HEK293 (cell line): ENCODE data around the gene CDRT4.
A peak's percentile ranks its signal among the peaks of the same experiment; 100 is the strongest.

Source experiments
- CTCF ChIA-PET: fragments of 350-600 bp; formaldehyde crosslinking; extraction: SDS; loops from one replicate; lab custom pipeline; 2021; ENCODE audit warnings: antibody characterized with exemption; lab: Yijun Ruan, JAX
- POLR2A ChIA-PET: fragments of 300-600 bp; formaldehyde crosslinking; extraction: SDS; loops from one replicate; lab custom pipeline; 2020; ENCODE audit warnings: antibody characterized with exemption, inconsistent platforms; lab: Yijun Ruan, JAX
- H3K27ac ChIP-seq: fragments of 200-500 bp; sonication (Bioruptor generic); 2 replicates; pipeline ENCODE4 v1.5.1; 2014; ENCODE audit warnings: low read depth, low read length, control low read depth, inconsistent platforms; ENCODE audit errors: extremely low read depth
- H3K36me3 ChIP-seq, 2 experiments: fragments of 200-500 bp in 1 of 2; sonication (Bioruptor generic) in 1 of 2; 1 replicate in 1 of 2; 2 replicates in 1 of 2; pipeline ENCODE4 v1.5.1; 2014 to 2017; ENCODE audit warnings: inconsistent platforms in 2 of 2, low read length in 2 of 2; ENCODE audit not compliant: control insufficient read depth in 2 of 2, insufficient read depth in 1 of 2
- H3K4me1 ChIP-seq: fragments of 200-500 bp; sonication (Bioruptor generic); 2 replicates; pipeline ENCODE4 v1.5.1; 2014; ENCODE audit warnings: mild to moderate bottlenecking, low read length, inconsistent platforms; ENCODE audit not compliant: control insufficient read depth, insufficient read depth
- H3K4me3 ChIP-seq: 2 replicates; pipeline ENCODE4 v1.5.1; 2011; ENCODE audit warnings: low read depth, mild to moderate bottlenecking, control low read depth, low read length, moderate library complexity
- H3K9me3 ChIP-seq: fragments of 200-500 bp; sonication (Bioruptor generic); 2 replicates; pipeline ENCODE4 v1.5.1; 2014; ENCODE audit warnings: low read depth, low read length, inconsistent platforms; ENCODE audit not compliant: control insufficient read depth, insufficient read depth
- GLI4 ChIP-seq: fragments of 450-650 bp; formaldehyde crosslinking; IDR thresholded peaks from 2 replicates; pipeline ENCODE4 v1.5.1; 2016; ENCODE audit warnings: missing biosample characterization, missing genetic modification characterization
- KLF8 ChIP-seq: fragments of 450-650 bp; formaldehyde crosslinking; IDR thresholded peaks from 2 replicates; pipeline ENCODE4 v1.5.1; 2016; ENCODE audit warnings: missing biosample characterization, missing genetic modification characterization
- REPIN1 ChIP-seq: fragments of 450-650 bp; formaldehyde crosslinking; IDR thresholded peaks from 2 replicates; pipeline ENCODE4 v1.5.1; 2017; ENCODE audit warnings: missing biosample characterization, missing genetic modification characterization, low read depth
- ZNF112 ChIP-seq: fragments of 450-650 bp; formaldehyde crosslinking; IDR thresholded peaks from 2 replicates; pipeline ENCODE4 v1.5.0; 2017; ENCODE audit warnings: missing biosample characterization, missing genetic modification characterization
- ZNF155 ChIP-seq: fragments of 450-650 bp; formaldehyde crosslinking; IDR thresholded peaks from 2 replicates; pipeline ENCODE4 v1.5.1; 2016; ENCODE audit warnings: missing biosample characterization, missing genetic modification characterization
- ZNF157 ChIP-seq: fragments of 450-650 bp; formaldehyde crosslinking; IDR thresholded peaks from 2 replicates; pipeline ENCODE4 v1.5.1; 2016; ENCODE audit warnings: missing biosample characterization, missing genetic modification characterization
- ZNF16 ChIP-seq: fragments of 450-650 bp; formaldehyde crosslinking; IDR thresholded peaks from 2 replicates; pipeline ENCODE4 v1.5.1; 2016; ENCODE audit warnings: low read depth, missing biosample characterization, missing genetic modification characterization
- ZNF174 ChIP-seq: fragments of 450-650 bp; formaldehyde crosslinking; IDR thresholded peaks from 2 replicates; pipeline ENCODE4 v1.5.0; 2017; ENCODE audit warnings: missing biosample characterization, mild to moderate bottlenecking, missing genetic modification characterization
- ZNF248 ChIP-seq: fragments of 450-650 bp; formaldehyde crosslinking; IDR thresholded peaks from 2 replicates; pipeline ENCODE4 v1.5.1; 2017; ENCODE audit warnings: missing biosample characterization, missing genetic modification characterization
- ZNF362 ChIP-seq: fragments of 450-650 bp; formaldehyde crosslinking; IDR thresholded peaks from 2 replicates; pipeline ENCODE4 v1.5.1; 2016; ENCODE audit warnings: missing biosample characterization, missing genetic modification characterization
- ZNF394 ChIP-seq: fragments of 450-650 bp; formaldehyde crosslinking; IDR thresholded peaks from 2 replicates; pipeline ENCODE4 v1.5.1; 2016; ENCODE audit warnings: missing biosample characterization, missing genetic modification characterization, mild to moderate bottlenecking, moderate library complexity, borderline replicate concordance
- ZNF416 ChIP-seq: fragments of 450-650 bp; formaldehyde crosslinking; IDR thresholded peaks from 2 replicates; pipeline ENCODE4 v1.5.1; 2016; ENCODE audit warnings: missing biosample characterization, missing genetic modification characterization
- ZNF514 ChIP-seq: fragments of 450-650 bp; formaldehyde crosslinking; IDR thresholded peaks from 2 replicates; pipeline ENCODE4 v1.5.1; 2016; ENCODE audit warnings: missing biosample characterization, missing genetic modification characterization
- ZNF580 ChIP-seq: fragments of 450-650 bp; formaldehyde crosslinking; IDR thresholded peaks from 2 replicates; pipeline ENCODE4 v1.5.1; 2016; ENCODE audit warnings: missing biosample characterization, missing genetic modification characterization
- ZNF623 ChIP-seq: fragments of 450-650 bp; formaldehyde crosslinking; IDR thresholded peaks from 2 replicates; pipeline ENCODE4 v1.5.1; 2016; ENCODE audit warnings: missing biosample characterization, missing genetic modification characterization
- ZNF639 ChIP-seq: fragments of 450-650 bp; formaldehyde crosslinking; IDR thresholded peaks from 2 replicates; pipeline ENCODE4 v1.5.1; 2016; ENCODE audit warnings: missing biosample characterization, missing genetic modification characterization
- ZNF677 ChIP-seq: fragments of 450-650 bp; IDR thresholded peaks from 2 replicates; pipeline ENCODE4 v1.5.0; 2018; ENCODE audit warnings: missing biosample characterization, mild to moderate bottlenecking, missing genetic modification characterization, moderate library complexity
- ZNF776 ChIP-seq: fragments of 450-650 bp; formaldehyde crosslinking; IDR thresholded peaks from 2 replicates; pipeline ENCODE4 v1.5.0; 2017; ENCODE audit warnings: missing biosample characterization, missing genetic modification characterization, borderline replicate concordance
- TF ChIP-seq, protein P1 (sequence below): fragments of 450-650 bp; IDR thresholded peaks from 2 replicates; pipeline ENCODE4 v1.5.1; 2018; ENCODE audit warnings: missing biosample characterization, missing genetic modification characterization
- TF ChIP-seq, protein P2 (sequence below): fragments of 450-650 bp; formaldehyde crosslinking; optimal IDR thresholded peaks from 2 replicates; pipeline ENCODE3; 2016; ENCODE audit warnings: missing biosample characterization, mild to moderate bottlenecking, missing genetic modification characterization
- TF ChIP-seq, protein P3 (sequence below): fragments of 450-650 bp; formaldehyde crosslinking; IDR thresholded peaks from 2 replicates; pipeline ENCODE4 v1.5.1; 2016; ENCODE audit warnings: missing biosample characterization, missing genetic modification characterization
- TF ChIP-seq, protein P4 (sequence below): fragments of 450-650 bp; IDR thresholded peaks from 2 replicates; pipeline ENCODE4 v1.5.1; 2018; ENCODE audit warnings: missing biosample characterization, mild to moderate bottlenecking, missing genetic modification characterization

CDRT4 gene

DNA sequence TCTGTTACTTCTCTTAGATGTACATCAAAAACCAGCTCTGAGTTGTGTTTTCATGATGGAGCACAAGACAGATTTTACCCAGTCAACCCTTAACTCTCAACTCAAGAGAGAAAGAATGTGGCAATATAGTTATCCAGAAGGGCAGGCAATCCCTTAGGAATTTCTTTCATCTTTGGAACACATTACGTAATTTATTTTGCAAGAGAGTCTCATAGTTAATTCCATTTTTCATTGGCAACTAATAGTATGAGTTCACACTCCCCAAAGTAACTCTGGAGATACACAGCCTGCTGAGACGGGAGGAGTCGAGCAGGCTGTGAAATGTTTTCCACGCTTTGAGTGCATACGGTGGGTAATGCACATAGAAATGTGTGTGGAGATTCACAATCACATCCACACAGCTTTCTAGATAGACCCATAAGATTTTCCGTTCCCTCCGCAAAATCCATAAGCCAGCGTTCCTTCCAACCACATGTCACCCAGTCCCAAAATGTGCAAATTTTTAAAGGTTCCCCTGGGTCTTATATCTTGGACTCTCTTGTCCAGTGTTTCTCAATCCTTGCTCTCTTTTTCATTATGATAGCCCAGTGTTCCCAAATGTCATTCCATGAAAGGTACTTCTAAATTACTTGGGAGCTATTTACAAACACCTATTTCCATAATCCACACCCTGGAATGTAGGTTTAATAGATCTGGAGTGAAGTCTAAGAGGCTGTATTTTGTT is 8.4 kb upstream of the CDRT4 start (continued):
- TF ChIP-seq, protein P1, sequence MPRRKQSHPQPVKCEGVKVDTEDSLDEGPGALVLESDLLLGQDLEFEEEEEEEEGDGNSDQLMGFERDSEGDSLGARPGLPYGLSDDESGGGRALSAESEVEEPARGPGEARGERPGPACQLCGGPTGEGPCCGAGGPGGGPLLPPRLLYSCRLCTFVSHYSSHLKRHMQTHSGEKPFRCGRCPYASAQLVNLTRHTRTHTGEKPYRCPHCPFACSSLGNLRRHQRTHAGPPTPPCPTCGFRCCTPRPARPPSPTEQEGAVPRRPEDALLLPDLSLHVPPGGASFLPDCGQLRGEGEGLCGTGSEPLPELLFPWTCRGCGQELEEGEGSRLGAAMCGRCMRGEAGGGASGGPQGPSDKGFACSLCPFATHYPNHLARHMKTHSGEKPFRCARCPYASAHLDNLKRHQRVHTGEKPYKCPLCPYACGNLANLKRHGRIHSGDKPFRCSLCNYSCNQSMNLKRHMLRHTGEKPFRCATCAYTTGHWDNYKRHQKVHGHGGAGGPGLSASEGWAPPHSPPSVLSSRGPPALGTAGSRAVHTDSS (tag by site-specific recombination) = no peak
- no peak for TF ChIP-seq ZNF416 (tag by site-specific recombination)
- no peak for TF ChIP-seq ZNF155 (tag by site-specific recombination)
- no peak for TF ChIP-seq ZNF514 (tag by site-specific recombination)
- no peak for TF ChIP-seq ZNF112 (tag by site-specific recombination)
- TF ChIP-seq, all 188 proteins: peak for 0

GRCh38 chr17:15472891-15473290 is 5.5 kb upstream of the CDRT4 start:
- no peaks in the 10 kb centered on the region for H3K9me3 ChIP-seq
- TF ChIP-seq, protein P2, sequence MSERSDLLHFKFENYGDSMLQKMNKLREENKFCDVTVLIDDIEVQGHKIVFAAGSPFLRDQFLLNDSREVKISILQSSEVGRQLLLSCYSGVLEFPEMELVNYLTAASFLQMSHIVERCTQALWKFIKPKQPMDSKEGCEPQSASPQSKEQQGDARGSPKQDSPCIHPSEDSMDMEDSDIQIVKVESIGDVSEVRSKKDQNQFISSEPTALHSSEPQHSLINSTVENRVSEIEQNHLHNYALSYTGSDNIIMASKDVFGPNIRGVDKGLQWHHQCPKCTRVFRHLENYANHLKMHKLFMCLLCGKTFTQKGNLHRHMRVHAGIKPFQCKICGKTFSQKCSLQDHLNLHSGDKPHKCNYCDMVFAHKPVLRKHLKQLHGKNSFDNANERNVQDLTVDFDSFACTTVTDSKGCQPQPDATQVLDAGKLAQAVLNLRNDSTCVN (tag by site-specific recombination) = no peak
- TF ChIP-seq ZNF157 (tag by site-specific recombination) (no peak), REPIN1 (tag by site-specific recombination) (no peak), ZNF394 (tag by site-specific recombination) (no peak), ZNF580 (tag by site-specific recombination) (no peak)
- TF ChIP-seq, protein P3, sequence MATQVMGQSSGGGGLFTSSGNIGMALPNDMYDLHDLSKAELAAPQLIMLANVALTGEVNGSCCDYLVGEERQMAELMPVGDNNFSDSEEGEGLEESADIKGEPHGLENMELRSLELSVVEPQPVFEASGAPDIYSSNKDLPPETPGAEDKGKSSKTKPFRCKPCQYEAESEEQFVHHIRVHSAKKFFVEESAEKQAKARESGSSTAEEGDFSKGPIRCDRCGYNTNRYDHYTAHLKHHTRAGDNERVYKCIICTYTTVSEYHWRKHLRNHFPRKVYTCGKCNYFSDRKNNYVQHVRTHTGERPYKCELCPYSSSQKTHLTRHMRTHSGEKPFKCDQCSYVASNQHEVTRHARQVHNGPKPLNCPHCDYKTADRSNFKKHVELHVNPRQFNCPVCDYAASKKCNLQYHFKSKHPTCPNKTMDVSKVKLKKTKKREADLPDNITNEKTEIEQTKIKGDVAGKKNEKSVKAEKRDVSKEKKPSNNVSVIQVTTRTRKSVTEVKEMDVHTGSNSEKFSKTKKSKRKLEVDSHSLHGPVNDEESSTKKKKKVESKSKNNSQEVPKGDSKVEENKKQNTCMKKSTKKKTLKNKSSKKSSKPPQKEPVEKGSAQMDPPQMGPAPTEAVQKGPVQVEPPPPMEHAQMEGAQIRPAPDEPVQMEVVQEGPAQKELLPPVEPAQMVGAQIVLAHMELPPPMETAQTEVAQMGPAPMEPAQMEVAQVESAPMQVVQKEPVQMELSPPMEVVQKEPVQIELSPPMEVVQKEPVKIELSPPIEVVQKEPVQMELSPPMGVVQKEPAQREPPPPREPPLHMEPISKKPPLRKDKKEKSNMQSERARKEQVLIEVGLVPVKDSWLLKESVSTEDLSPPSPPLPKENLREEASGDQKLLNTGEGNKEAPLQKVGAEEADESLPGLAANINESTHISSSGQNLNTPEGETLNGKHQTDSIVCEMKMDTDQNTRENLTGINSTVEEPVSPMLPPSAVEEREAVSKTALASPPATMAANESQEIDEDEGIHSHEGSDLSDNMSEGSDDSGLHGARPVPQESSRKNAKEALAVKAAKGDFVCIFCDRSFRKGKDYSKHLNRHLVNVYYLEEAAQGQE (tag by site-specific recombination) = 0 out of 2 replicates have a peak, but pooled peaks have one; percentile 36
- TF ChIP-seq, protein P4, sequence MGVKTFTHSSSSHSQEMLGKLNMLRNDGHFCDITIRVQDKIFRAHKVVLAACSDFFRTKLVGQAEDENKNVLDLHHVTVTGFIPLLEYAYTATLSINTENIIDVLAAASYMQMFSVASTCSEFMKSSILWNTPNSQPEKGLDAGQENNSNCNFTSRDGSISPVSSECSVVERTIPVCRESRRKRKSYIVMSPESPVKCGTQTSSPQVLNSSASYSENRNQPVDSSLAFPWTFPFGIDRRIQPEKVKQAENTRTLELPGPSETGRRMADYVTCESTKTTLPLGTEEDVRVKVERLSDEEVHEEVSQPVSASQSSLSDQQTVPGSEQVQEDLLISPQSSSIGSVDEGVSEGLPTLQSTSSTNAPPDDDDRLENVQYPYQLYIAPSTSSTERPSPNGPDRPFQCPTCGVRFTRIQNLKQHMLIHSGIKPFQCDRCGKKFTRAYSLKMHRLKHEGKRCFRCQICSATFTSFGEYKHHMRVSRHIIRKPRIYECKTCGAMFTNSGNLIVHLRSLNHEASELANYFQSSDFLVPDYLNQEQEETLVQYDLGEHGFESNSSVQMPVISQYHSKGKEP (tag by site-specific recombination) = no peak
- no peaks in the 10 kb centered on the region for H3K4me1 ChIP-seq
- ChIA-PET POLR2A (no interaction called here), CTCF (interaction anchor here (0.5 kb wide), 1 partner anchor 30 kb away, joined by 4 read pairs; no protein-coding TSS in a partner anchor)
- H3K27ac ChIP-seq = no peak overlapping the region
- H3K4me3 ChIP-seq = no peak overlapping the region
- H3K36me3 ChIP-seq = peaks cover 0 to 4% of the 10 kb centered on the region in 2 experiments; a peak in 1 of 3 replicates

GRCh38 chr17:15470536-15470935 is 3.1 kb upstream of the CDRT4 start:
- no peak overlapping the region for H3K27ac ChIP-seq
- no peak overlapping the region for H3K4me3 ChIP-seq
- ChIA-PET POLR2A (no interaction called here), CTCF (interaction anchor here (0.7 kb wide), 1 partner anchor 18 kb away, joined by 3 read pairs; no protein-coding TSS in a partner anchor)
- no peaks in the 10 kb centered on the region for H3K4me1 ChIP-seq
- no peaks in the 10 kb centered on the region for H3K9me3 ChIP-seq
- peaks cover 0 to 4% of the 10 kb centered on the region in 2 experiments; a peak in 2 of 3 replicates for H3K36me3 ChIP-seq
- TF ChIP-seq ZNF362 (tag by site-specific recombination) (no peak), ZNF16 (no peak), ZNF248 (tag by site-specific recombination) (no peak), ZNF174 (no peak), KLF8 (no peak), ZNF776 (tag by site-specific recombination) (no peak), ZNF677 (tag by site-specific recombination) (no peak), GLI4 (tag by site-specific recombination) (no peak), ZNF623 (tag by site-specific recombination) (no peak), ZNF639 (tag by site-specific recombination) (no peak)
